H9 (cell line): ENCODE measurements around the gene LRCOL1. TPM values are rescaled to one million over a fixed set of nuclear protein-coding genes. Genes with fewer than 3 reads are reported as not detected.

Experiments
- DNase-seq: peaks from one replicate; pipeline ENCODE4 v3.0.0-alpha.2; 2017
- H2AFZ ChIP-seq: one replicate; pipeline ENCODE4 v1.6.1; 2013; ENCODE audit warnings: mild to moderate bottlenecking, low read length, control low read depth, moderate library complexity
- H2AK5ac ChIP-seq: 2 replicates; pipeline ENCODE4 v1.6.1; 2013; ENCODE audit warnings: low read length, control low read depth, mixed read lengths; ENCODE audit not compliant: insufficient read length
- H2BK120ac ChIP-seq: one replicate; pipeline ENCODE4 v1.6.1; 2013; ENCODE audit warnings: low read depth, mild to moderate bottlenecking, low read length, control low read depth, inconsistent platforms; ENCODE audit not compliant: poor library complexity, severe bottlenecking
- H2BK12ac ChIP-seq: 2 replicates; pipeline ENCODE4 v1.6.1; 2013; ENCODE audit warnings: low read length, control low read depth, mixed read lengths, low read depth; ENCODE audit not compliant: insufficient read length
- H2BK15ac ChIP-seq: 2 replicates; pipeline ENCODE4 v1.6.1; 2013; ENCODE audit warnings: low read depth, low read length, control low read depth
- H2BK20ac ChIP-seq: one replicate; pipeline ENCODE4 v1.6.1; 2013; ENCODE audit warnings: low read depth, mild to moderate bottlenecking, low read length, control low read depth, inconsistent platforms; ENCODE audit not compliant: poor library complexity, severe bottlenecking
- H2BK5ac ChIP-seq: 2 replicates; pipeline ENCODE4 v1.6.1; 2013; ENCODE audit warnings: low read length, control low read depth, mixed read lengths; ENCODE audit not compliant: insufficient read length
- H3K14ac ChIP-seq: 2 replicates; pipeline ENCODE4 v1.6.1; 2013; ENCODE audit warnings: low read length, control low read depth; ENCODE audit not compliant: insufficient read depth
- H3K18ac ChIP-seq: 2 replicates; pipeline ENCODE4 v1.6.1; 2013; ENCODE audit warnings: low read depth, mild to moderate bottlenecking, mixed read lengths, low read length, control low read depth; ENCODE audit not compliant: insufficient read length
- H3K23ac ChIP-seq: 2 replicates; pipeline ENCODE4 v1.6.1; 2013; ENCODE audit warnings: low read length, control low read depth, mixed read lengths, low read depth; ENCODE audit not compliant: insufficient read length
- H3K23me2 ChIP-seq: 2 replicates; pipeline ENCODE4 v1.6.1; 2013; ENCODE audit warnings: low read depth, mild to moderate bottlenecking, mixed read lengths, low read length, control low read depth; ENCODE audit not compliant: insufficient read length, poor library complexity, severe bottlenecking
- H3K27ac ChIP-seq: 2 replicates; pipeline ENCODE4 v1.5.1; 2013; ENCODE audit warnings: low read length, control low read depth, mixed read lengths, low read depth; ENCODE audit not compliant: insufficient read length
- H3K27me3 ChIP-seq: 2 replicates; pipeline ENCODE4 v1.6.1; 2013; ENCODE audit warnings: low read length, control low read depth, inconsistent platforms; ENCODE audit not compliant: insufficient read depth
- H3K4ac ChIP-seq: 2 replicates; pipeline ENCODE4 v1.6.1; 2013; ENCODE audit warnings: low read depth, mild to moderate bottlenecking, control low read depth, inconsistent platforms, low read length, moderate library complexity
- H3K4me1 ChIP-seq: 2 replicates; pipeline ENCODE4 v1.6.1; 2013; ENCODE audit warnings: low read length, control low read depth, inconsistent platforms; ENCODE audit not compliant: insufficient read depth
- H3K4me2 ChIP-seq: 2 replicates; pipeline ENCODE4 v1.6.1; 2013; ENCODE audit warnings: low read length, control low read depth, mixed read lengths; ENCODE audit not compliant: insufficient read length, insufficient read depth
- H3K56ac ChIP-seq: 2 replicates; pipeline ENCODE4 v1.6.1; 2013; ENCODE audit warnings: low read depth, mild to moderate bottlenecking, mixed read lengths, low read length, control low read depth; ENCODE audit not compliant: insufficient read length
- H3K79me1 ChIP-seq: 2 replicates; pipeline ENCODE4 v1.6.1; 2013; ENCODE audit warnings: low read depth, mild to moderate bottlenecking, moderate library complexity, low read length, control low read depth, inconsistent platforms; ENCODE audit not compliant: insufficient read depth, poor library complexity, severe bottlenecking
- H3K79me2 ChIP-seq: 2 replicates; pipeline ENCODE4 v1.6.1; 2013; ENCODE audit warnings: low read length, control low read depth, inconsistent platforms; ENCODE audit not compliant: insufficient read depth
- H3K9ac ChIP-seq: 2 replicates; pipeline ENCODE4 v1.6.1; 2013; ENCODE audit warnings: low read length, control low read depth, mixed read lengths; ENCODE audit not compliant: insufficient read length; ENCODE audit errors: extremely low read depth
- H3K9me3 ChIP-seq: one replicate; pipeline ENCODE4 v1.6.1; 2013; ENCODE audit warnings: low read depth, low read length, inconsistent platforms; ENCODE audit not compliant: control insufficient read depth
- H3T11ph ChIP-seq: one replicate; pipeline ENCODE4 v1.6.1; 2013; ENCODE audit warnings: mild to moderate bottlenecking, low read length, control low read depth, inconsistent platforms
- H4K20me1 ChIP-seq: one replicate; pipeline ENCODE4 v1.6.1; 2013; ENCODE audit not compliant: control insufficient read depth, insufficient read length, insufficient read depth
- H4K5ac ChIP-seq: 2 replicates; pipeline ENCODE4 v1.6.1; 2013; ENCODE audit warnings: low read depth, mild to moderate bottlenecking, mixed read lengths, low read length, control low read depth; ENCODE audit not compliant: insufficient read length
- H4K8ac ChIP-seq: replicated peaks from 2 replicates; pipeline ENCODE4 v1.6.1; 2013; ENCODE audit warnings: low read length, control low read depth, mixed read lengths, low read depth; ENCODE audit not compliant: insufficient read length
- H4K91ac ChIP-seq: 2 replicates; pipeline ENCODE4 v1.6.1; 2013; ENCODE audit warnings: low read depth, mild to moderate bottlenecking, moderate library complexity, mixed read lengths, low read length, control low read depth; ENCODE audit not compliant: insufficient read length
- H3K27ac Mint-ChIP-seq, 3 experiments: 2 replicates in 2 of 3; 3 replicates in 1 of 3; pipeline ENCODE4 v1.8.0; 2020 to 2021; ENCODE audit warnings: mixed read lengths in 3 of 3, mild to moderate bottlenecking in 1 of 3, moderate library complexity in 1 of 3
- H3K27me3 Mint-ChIP-seq: 2 replicates; pipeline ENCODE4 v1.8.0; 2021; ENCODE audit warnings: low read depth, mild to moderate bottlenecking, moderate library complexity, mixed read lengths
- H3K36me3 Mint-ChIP-seq, 3 experiments: 2 replicates in 2 of 3; 3 replicates in 1 of 3; pipeline ENCODE4 v1.8.0; 2020 to 2021; ENCODE audit warnings: low read depth in 3 of 3, mixed read lengths in 3 of 3; ENCODE audit not compliant: insufficient read depth in 1 of 3
- H3K4me1 Mint-ChIP-seq, 2 experiments: 2 replicates each; pipeline ENCODE4 v1.8.0; 2020; ENCODE audit warnings: mixed read lengths in 2 of 2
- H3K4me3 Mint-ChIP-seq, 2 experiments: 2 replicates in 1 of 2; 3 replicates in 1 of 2; pipeline ENCODE4 v1.8.0; 2020 to 2021; ENCODE audit warnings: mild to moderate bottlenecking in 2 of 2, mixed read lengths in 2 of 2, moderate library complexity in 1 of 2
- H3K9me3 Mint-ChIP-seq, 2 experiments: 2 replicates in 1 of 2; 3 replicates in 1 of 2; pipeline ENCODE4 v1.8.0; 2020; ENCODE audit warnings: mild to moderate bottlenecking in 2 of 2, mixed read lengths in 2 of 2, moderate library complexity in 1 of 2
- CTCF ChIP-seq: fragments of 200-600 bp; sonication (generic); conservative IDR thresholded peaks from 3 replicates; pipeline ENCODE4 v1.8.0; 2021; ENCODE audit warnings: antibody characterized with exemption, mild to moderate bottlenecking
- WGBS: extraction: QIAGEN DNeasy Blood & Tissue Kit; methylation state at CpG from one replicate; pipeline ENCODE4 v1.1.7; 2013; ENCODE audit warnings: missing lambda C conversion rate, low lambda C conversion rate, mixed read lengths; ENCODE audit not compliant: insufficient read length; ENCODE audit errors: extremely low coverage; 5-methylcytosine and 5-hydroxymethylcytosine counted together
- total RNA-seq: library from RNA; stranded (reverse); gene quantifications from 2 replicates; pipeline ENCODE4 v1.2.1, GENCODE V29; 2021

The LRCOL1 gene
- total RNA-seq, 1 experiment from 2014 or later: not detected

DNA sequence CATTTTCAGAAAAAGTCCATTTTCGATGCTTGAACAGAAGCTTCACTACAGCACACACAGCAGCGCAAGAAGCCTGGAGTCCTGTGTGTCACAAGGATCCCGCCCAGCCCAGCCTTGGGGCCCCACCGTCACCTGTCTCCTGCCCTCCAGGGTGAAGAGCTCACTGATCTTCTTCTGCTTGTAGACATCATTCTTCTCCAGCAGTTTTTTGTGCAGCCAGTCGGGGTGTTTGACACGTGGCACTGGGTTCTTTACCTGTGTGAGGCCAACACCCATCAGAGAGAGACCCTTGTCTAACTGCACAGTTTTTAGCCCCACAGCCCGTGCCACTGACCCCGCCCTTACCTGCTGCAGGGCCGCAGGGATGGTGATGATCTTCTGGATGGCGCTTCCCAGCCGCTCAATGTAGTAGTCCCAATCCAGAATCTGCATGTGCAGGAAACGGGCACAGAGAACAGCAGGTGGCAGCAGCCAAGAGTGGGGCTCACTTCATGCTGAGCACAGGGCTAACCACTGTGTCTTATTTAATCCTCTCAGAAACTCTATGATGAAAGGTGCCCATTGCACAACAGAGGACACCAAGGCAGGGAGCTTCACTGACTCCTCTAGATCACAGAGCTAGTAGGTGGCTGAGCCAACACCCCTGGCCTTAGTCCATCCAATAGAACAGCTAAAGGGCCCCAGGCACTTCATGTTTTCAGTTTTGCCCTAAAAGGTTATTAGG is 46.8 kb upstream of the LRCOL1 start:
- H3K27ac ChIP-seq: no peak overlapping the region

More for the DNA sequence above, 46.8 kb upstream of the LRCOL1 start:
- Histone ChIP-seq H4K91ac (no peak overlapping the region), H2AK5ac (no peak overlapping the region), H3K4me1 (no peaks in the 10 kb centered on the region), H4K8ac (no peak overlapping the region), H2BK5ac (no peak overlapping the region), H2BK20ac (no peak overlapping the region), H3K27me3 (no peaks in the 10 kb centered on the region), H4K20me1 (no peaks in the 10 kb centered on the region), H3K79me1 (no peaks in the 10 kb centered on the region), H2BK12ac (no peak overlapping the region), H2AFZ (no peak overlapping the region), H3K9ac (no peak overlapping the region), H3K4ac (no peak overlapping the region), H3K56ac (no peak overlapping the region), H3K9me3 (no peaks in the 10 kb centered on the region), H3K23me2 (no peaks in the 10 kb centered on the region), H3K4me2 (no peak overlapping the region), H2BK15ac (no peak overlapping the region), H3K23ac (no peak overlapping the region), H2BK120ac (no peak overlapping the region), H3K79me2 (no peaks in the 10 kb centered on the region; the same call in 1 of the 2 replicates), H3T11ph (no peak overlapping the region), H3K18ac (no peak overlapping the region), H4K5ac (no peak overlapping the region), H3K14ac (no peak overlapping the region)
- TF ChIP-seq CTCF: no peak
- H3K27ac Mint-ChIP-seq: no peak overlapping the region
- no peaks in the 10 kb centered on the region for H3K4me1 Mint-ChIP-seq
- H3K27me3 Mint-ChIP-seq: no peaks in the 10 kb centered on the region
- peaks cover 38 to 92% (median 85%) of the 10 kb centered on the region in 3 experiments for H3K36me3 Mint-ChIP-seq
- DNase-seq: no peak
- no peaks in the 10 kb centered on the region for H3K9me3 Mint-ChIP-seq
- no CpG with 5 or more reads among the region's 12 CpGs for WGBS
- no peak overlapping the region for H3K4me3 Mint-ChIP-seq
